H9 (cell line): ENCODE results near the gene EXPH5. TPM values are rescaled to one million over a fixed set of nuclear protein-coding genes. Genes with fewer than 3 reads are reported as not detected.

Source experiments
- DNase-seq: peaks from one replicate; pipeline ENCODE4 v3.0.0-alpha.2; 2017
- H2AFZ ChIP-seq: one replicate; pipeline ENCODE4 v1.6.1; 2013; ENCODE audit warnings: mild to moderate bottlenecking, low read length, control low read depth, moderate library complexity
- H2AK5ac ChIP-seq: 2 replicates; pipeline ENCODE4 v1.6.1; 2013; ENCODE audit warnings: low read length, control low read depth, mixed read lengths; ENCODE audit not compliant: insufficient read length
- H2BK120ac ChIP-seq: one replicate; pipeline ENCODE4 v1.6.1; 2013; ENCODE audit warnings: low read depth, mild to moderate bottlenecking, low read length, control low read depth, inconsistent platforms; ENCODE audit not compliant: poor library complexity, severe bottlenecking
- H2BK12ac ChIP-seq: 2 replicates; pipeline ENCODE4 v1.6.1; 2013; ENCODE audit warnings: low read length, control low read depth, mixed read lengths, low read depth; ENCODE audit not compliant: insufficient read length
- H2BK15ac ChIP-seq: 2 replicates; pipeline ENCODE4 v1.6.1; 2013; ENCODE audit warnings: low read depth, low read length, control low read depth
- H2BK20ac ChIP-seq: one replicate; pipeline ENCODE4 v1.6.1; 2013; ENCODE audit warnings: low read depth, mild to moderate bottlenecking, low read length, control low read depth, inconsistent platforms; ENCODE audit not compliant: poor library complexity, severe bottlenecking
- H2BK5ac ChIP-seq: 2 replicates; pipeline ENCODE4 v1.6.1; 2013; ENCODE audit warnings: low read length, control low read depth, mixed read lengths; ENCODE audit not compliant: insufficient read length
- H3K14ac ChIP-seq: 2 replicates; pipeline ENCODE4 v1.6.1; 2013; ENCODE audit warnings: low read length, control low read depth; ENCODE audit not compliant: insufficient read depth
- H3K18ac ChIP-seq: 2 replicates; pipeline ENCODE4 v1.6.1; 2013; ENCODE audit warnings: low read depth, mild to moderate bottlenecking, mixed read lengths, low read length, control low read depth; ENCODE audit not compliant: insufficient read length
- H3K23ac ChIP-seq: 2 replicates; pipeline ENCODE4 v1.6.1; 2013; ENCODE audit warnings: low read length, control low read depth, mixed read lengths, low read depth; ENCODE audit not compliant: insufficient read length
- H3K23me2 ChIP-seq: 2 replicates; pipeline ENCODE4 v1.6.1; 2013; ENCODE audit warnings: low read depth, mild to moderate bottlenecking, mixed read lengths, low read length, control low read depth; ENCODE audit not compliant: insufficient read length, poor library complexity, severe bottlenecking
- H3K27ac ChIP-seq: 2 replicates; pipeline ENCODE4 v1.5.1; 2013; ENCODE audit warnings: low read length, control low read depth, mixed read lengths, low read depth; ENCODE audit not compliant: insufficient read length
- H3K27me3 ChIP-seq: 2 replicates; pipeline ENCODE4 v1.6.1; 2013; ENCODE audit warnings: low read length, control low read depth, inconsistent platforms; ENCODE audit not compliant: insufficient read depth
- H3K4ac ChIP-seq: 2 replicates; pipeline ENCODE4 v1.6.1; 2013; ENCODE audit warnings: low read depth, mild to moderate bottlenecking, control low read depth, inconsistent platforms, low read length, moderate library complexity
- H3K4me1 ChIP-seq: 2 replicates; pipeline ENCODE4 v1.6.1; 2013; ENCODE audit warnings: low read length, control low read depth, inconsistent platforms; ENCODE audit not compliant: insufficient read depth
- H3K4me2 ChIP-seq: 2 replicates; pipeline ENCODE4 v1.6.1; 2013; ENCODE audit warnings: low read length, control low read depth, mixed read lengths; ENCODE audit not compliant: insufficient read length, insufficient read depth
- H3K56ac ChIP-seq: 2 replicates; pipeline ENCODE4 v1.6.1; 2013; ENCODE audit warnings: low read depth, mild to moderate bottlenecking, mixed read lengths, low read length, control low read depth; ENCODE audit not compliant: insufficient read length
- H3K79me1 ChIP-seq: 2 replicates; pipeline ENCODE4 v1.6.1; 2013; ENCODE audit warnings: low read depth, mild to moderate bottlenecking, moderate library complexity, low read length, control low read depth, inconsistent platforms; ENCODE audit not compliant: insufficient read depth, poor library complexity, severe bottlenecking
- H3K79me2 ChIP-seq: 2 replicates; pipeline ENCODE4 v1.6.1; 2013; ENCODE audit warnings: low read length, control low read depth, inconsistent platforms; ENCODE audit not compliant: insufficient read depth
- H3K9ac ChIP-seq: 2 replicates; pipeline ENCODE4 v1.6.1; 2013; ENCODE audit warnings: low read length, control low read depth, mixed read lengths; ENCODE audit not compliant: insufficient read length; ENCODE audit errors: extremely low read depth
- H3K9me3 ChIP-seq: one replicate; pipeline ENCODE4 v1.6.1; 2013; ENCODE audit warnings: low read depth, low read length, inconsistent platforms; ENCODE audit not compliant: control insufficient read depth
- H3T11ph ChIP-seq: one replicate; pipeline ENCODE4 v1.6.1; 2013; ENCODE audit warnings: mild to moderate bottlenecking, low read length, control low read depth, inconsistent platforms
- H4K20me1 ChIP-seq: one replicate; pipeline ENCODE4 v1.6.1; 2013; ENCODE audit not compliant: control insufficient read depth, insufficient read length, insufficient read depth
- H4K5ac ChIP-seq: 2 replicates; pipeline ENCODE4 v1.6.1; 2013; ENCODE audit warnings: low read depth, mild to moderate bottlenecking, mixed read lengths, low read length, control low read depth; ENCODE audit not compliant: insufficient read length
- H4K8ac ChIP-seq: replicated peaks from 2 replicates; pipeline ENCODE4 v1.6.1; 2013; ENCODE audit warnings: low read length, control low read depth, mixed read lengths, low read depth; ENCODE audit not compliant: insufficient read length
- H4K91ac ChIP-seq: 2 replicates; pipeline ENCODE4 v1.6.1; 2013; ENCODE audit warnings: low read depth, mild to moderate bottlenecking, moderate library complexity, mixed read lengths, low read length, control low read depth; ENCODE audit not compliant: insufficient read length
- H3K27ac Mint-ChIP-seq, 3 experiments: 2 replicates in 2 of 3; 3 replicates in 1 of 3; pipeline ENCODE4 v1.8.0; 2020 to 2021; ENCODE audit warnings: mixed read lengths in 3 of 3, mild to moderate bottlenecking in 1 of 3, moderate library complexity in 1 of 3
- H3K27me3 Mint-ChIP-seq: 2 replicates; pipeline ENCODE4 v1.8.0; 2021; ENCODE audit warnings: low read depth, mild to moderate bottlenecking, moderate library complexity, mixed read lengths
- H3K36me3 Mint-ChIP-seq, 3 experiments: 2 replicates in 2 of 3; 3 replicates in 1 of 3; pipeline ENCODE4 v1.8.0; 2020 to 2021; ENCODE audit warnings: low read depth in 3 of 3, mixed read lengths in 3 of 3; ENCODE audit not compliant: insufficient read depth in 1 of 3
- H3K4me1 Mint-ChIP-seq, 2 experiments: 2 replicates each; pipeline ENCODE4 v1.8.0; 2020; ENCODE audit warnings: mixed read lengths in 2 of 2
- H3K4me3 Mint-ChIP-seq, 2 experiments: 2 replicates in 1 of 2; 3 replicates in 1 of 2; pipeline ENCODE4 v1.8.0; 2020 to 2021; ENCODE audit warnings: mild to moderate bottlenecking in 2 of 2, mixed read lengths in 2 of 2, moderate library complexity in 1 of 2
- H3K9me3 Mint-ChIP-seq, 2 experiments: 2 replicates in 1 of 2; 3 replicates in 1 of 2; pipeline ENCODE4 v1.8.0; 2020; ENCODE audit warnings: mild to moderate bottlenecking in 2 of 2, mixed read lengths in 2 of 2, moderate library complexity in 1 of 2
- total RNA-seq: library from RNA; stranded (reverse); gene quantifications from 2 replicates; pipeline ENCODE4 v1.2.1, GENCODE V29; 2021
- TF ChIP-seq, protein P1 (sequence below): fragments of 200-600 bp; sonication (generic); conservative IDR thresholded peaks from 3 replicates; pipeline ENCODE4 v1.8.0; 2021; ENCODE audit warnings: antibody characterized with exemption, mild to moderate bottlenecking

EXPH5 gene
- total RNA-seq, 1 experiment from 2014 or later, result 3.1 TPM

DNA sequence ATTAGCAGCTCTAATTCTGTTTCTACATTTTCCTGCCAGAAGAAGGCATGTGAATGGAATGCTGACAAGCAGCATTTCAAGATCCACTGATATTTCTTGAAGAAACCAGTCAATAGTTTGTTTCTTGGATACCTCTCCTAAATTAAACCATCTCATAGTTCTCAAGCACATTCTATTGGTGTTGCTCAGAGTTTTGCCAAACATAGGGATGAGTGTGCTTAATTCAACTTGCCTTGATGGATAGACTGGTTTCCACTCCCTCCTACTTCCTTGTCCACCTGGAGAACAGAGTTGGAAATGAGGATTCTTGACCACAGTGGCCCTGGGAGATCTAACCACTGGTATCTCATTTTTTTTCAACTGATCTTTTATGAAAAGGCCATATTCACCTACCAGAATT lies 41.5 kb upstream of the EXPH5 start:
- DNase-seq, result no peak
- no peak overlapping the region for H3T11ph ChIP-seq
- no peak overlapping the region for H3K56ac ChIP-seq
- H3K4me1 ChIP-seq, result no peaks in the 10 kb centered on the region; the same call in 1 of the 2 replicates
- H3K4me2 ChIP-seq, result no peak overlapping the region
- no peak overlapping the region for H3K4me3 Mint-ChIP-seq
- H3K14ac ChIP-seq, result no peak overlapping the region
- H2BK120ac ChIP-seq, result no peak overlapping the region
- TF ChIP-seq, protein P1, sequence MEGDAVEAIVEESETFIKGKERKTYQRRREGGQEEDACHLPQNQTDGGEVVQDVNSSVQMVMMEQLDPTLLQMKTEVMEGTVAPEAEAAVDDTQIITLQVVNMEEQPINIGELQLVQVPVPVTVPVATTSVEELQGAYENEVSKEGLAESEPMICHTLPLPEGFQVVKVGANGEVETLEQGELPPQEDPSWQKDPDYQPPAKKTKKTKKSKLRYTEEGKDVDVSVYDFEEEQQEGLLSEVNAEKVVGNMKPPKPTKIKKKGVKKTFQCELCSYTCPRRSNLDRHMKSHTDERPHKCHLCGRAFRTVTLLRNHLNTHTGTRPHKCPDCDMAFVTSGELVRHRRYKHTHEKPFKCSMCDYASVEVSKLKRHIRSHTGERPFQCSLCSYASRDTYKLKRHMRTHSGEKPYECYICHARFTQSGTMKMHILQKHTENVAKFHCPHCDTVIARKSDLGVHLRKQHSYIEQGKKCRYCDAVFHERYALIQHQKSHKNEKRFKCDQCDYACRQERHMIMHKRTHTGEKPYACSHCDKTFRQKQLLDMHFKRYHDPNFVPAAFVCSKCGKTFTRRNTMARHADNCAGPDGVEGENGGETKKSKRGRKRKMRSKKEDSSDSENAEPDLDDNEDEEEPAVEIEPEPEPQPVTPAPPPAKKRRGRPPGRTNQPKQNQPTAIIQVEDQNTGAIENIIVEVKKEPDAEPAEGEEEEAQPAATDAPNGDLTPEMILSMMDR, result no peak
- no peak overlapping the region for H2BK15ac ChIP-seq
- no peak overlapping the region for H2AFZ ChIP-seq
- no peak overlapping the region for H3K4ac ChIP-seq
- H2AK5ac ChIP-seq, result no peak overlapping the region
- H2BK20ac ChIP-seq, result no peak overlapping the region
- H2BK12ac ChIP-seq, result no peak overlapping the region
- no peaks in the 10 kb centered on the region for H3K79me2 ChIP-seq
- H4K20me1 ChIP-seq, result no peaks in the 10 kb centered on the region
- H3K23me2 ChIP-seq, result no peaks in the 10 kb centered on the region
- peaks cover 14% of the 10 kb centered on the region in 2 experiments for H3K4me1 Mint-ChIP-seq
- no peak overlapping the region for H3K27ac Mint-ChIP-seq
- no peak overlapping the region for H3K27ac ChIP-seq
- no peak overlapping the region for H4K8ac ChIP-seq
- no peak overlapping the region for H4K5ac ChIP-seq
- H3K79me1 ChIP-seq, result no peaks in the 10 kb centered on the region
- no peaks in the 10 kb centered on the region for H3K9me3 ChIP-seq
- H3K36me3 Mint-ChIP-seq, result no peaks in the 10 kb centered on the region; a peak in 1 of 7 replicates
- no peaks in the 10 kb centered on the region; a peak in 1 of 5 replicates for H3K9me3 Mint-ChIP-seq
- H3K18ac ChIP-seq, result no peak overlapping the region
- H3K27me3 Mint-ChIP-seq, result no peaks in the 10 kb centered on the region
- H4K91ac ChIP-seq, result no peak overlapping the region
- no peak overlapping the region for H3K9ac ChIP-seq
- H2BK5ac ChIP-seq, result no peak overlapping the region
- no peak overlapping the region for H3K23ac ChIP-seq
- H3K27me3 ChIP-seq, result no peaks in the 10 kb centered on the region
